Measurements from ENCODE around the gene KRTAP9-7.

Gene KRTAP9-7

DNA sequence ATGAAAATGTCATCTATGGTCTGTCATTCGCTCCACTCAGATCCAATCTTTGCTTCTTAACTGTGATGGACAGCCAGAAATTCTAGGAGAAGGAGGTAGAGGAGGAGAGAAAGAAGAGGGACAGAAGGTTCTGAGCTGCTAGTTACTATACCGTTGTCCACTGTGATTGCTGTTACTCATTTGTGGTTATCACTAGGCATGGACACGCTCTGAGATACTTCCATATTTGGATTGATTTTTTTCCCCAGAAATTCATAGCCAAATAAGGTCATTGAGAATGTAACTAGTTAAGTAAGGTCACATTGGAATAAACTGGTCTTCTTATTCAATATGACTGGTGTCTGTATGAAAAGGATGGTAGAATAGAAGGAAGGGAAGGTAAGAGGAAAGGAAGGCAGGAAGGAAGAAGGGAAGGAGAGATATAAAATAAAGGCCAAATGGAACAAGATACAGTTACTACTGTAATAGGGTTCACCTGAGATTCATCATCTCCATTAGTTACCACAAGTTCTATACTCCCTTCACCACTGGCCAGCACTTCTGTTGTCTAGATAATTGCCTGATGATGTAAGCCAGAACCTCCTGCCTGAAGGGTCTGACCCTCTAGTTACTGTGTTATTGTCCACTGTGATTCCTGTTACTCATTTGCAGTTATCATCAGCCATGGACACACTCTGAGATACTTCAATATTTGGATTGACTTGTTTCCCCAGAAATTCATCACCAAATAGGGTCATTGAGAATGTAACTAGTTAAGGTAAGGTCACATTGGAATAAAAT, 2.9 kb downstream of the KRTAP9-7 start:
- DNase-seq = no peak

DNA sequence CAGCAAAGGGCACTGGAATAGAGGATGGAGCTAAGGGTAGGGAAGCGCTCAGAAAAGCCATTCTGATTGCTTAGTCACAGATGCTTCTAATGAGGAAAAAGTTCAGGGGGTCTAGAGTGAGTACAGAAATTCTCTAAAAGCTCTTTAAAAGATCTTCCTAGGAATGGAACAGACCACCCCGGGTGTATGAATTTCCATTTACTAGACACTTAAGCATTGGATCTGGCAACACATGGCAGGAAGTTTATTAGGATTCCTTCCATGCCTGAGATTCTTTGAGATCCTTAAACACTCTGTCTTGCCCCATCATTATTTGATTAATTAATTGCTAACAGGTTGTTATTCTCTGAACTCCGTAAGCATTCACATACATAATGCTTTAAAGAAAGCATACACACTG, 8.5 kb downstream of the KRTAP9-7 start:
- DNase-seq = no peak

DNA sequence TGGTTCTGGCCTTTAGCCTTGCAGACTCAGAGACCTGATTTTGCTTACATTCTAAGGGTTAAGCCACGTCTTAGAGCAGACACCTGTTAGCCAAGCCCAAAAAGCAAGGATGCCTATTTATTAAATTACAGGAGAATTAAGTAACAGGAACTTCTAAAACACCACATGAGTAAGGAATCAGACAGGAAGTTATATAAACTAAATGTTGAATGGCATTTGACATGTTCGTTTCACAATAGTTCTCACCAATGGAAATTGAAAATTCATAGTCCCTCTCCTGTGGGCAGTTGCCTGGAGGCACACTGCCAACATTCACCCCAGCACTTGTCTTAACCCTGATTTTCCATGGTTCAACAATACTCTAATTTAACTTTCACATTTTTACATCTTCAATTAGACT, 9.0 kb downstream of the KRTAP9-7 start:
- no peak for DNase-seq

DNA sequence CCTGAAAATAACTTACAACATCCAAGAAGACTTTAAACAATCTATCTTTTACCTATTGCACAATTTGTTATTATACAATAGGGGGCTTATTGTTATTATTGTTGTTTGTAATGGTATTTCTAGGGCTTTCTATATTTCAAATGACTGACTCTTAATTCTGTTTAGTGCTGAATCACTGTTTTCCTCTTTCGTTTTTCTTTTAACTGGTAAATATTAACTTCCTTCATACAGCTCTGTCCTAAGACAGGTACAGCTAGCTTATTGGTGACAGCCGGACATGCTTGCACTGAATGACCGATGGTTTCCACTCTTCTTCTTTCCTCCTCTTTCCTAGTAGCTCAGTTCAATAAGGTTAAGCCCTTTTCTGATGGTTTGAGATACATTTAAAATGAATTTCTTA, 11.6 kb downstream of the KRTAP9-7 start:
- no peak for DNase-seq

DNA sequence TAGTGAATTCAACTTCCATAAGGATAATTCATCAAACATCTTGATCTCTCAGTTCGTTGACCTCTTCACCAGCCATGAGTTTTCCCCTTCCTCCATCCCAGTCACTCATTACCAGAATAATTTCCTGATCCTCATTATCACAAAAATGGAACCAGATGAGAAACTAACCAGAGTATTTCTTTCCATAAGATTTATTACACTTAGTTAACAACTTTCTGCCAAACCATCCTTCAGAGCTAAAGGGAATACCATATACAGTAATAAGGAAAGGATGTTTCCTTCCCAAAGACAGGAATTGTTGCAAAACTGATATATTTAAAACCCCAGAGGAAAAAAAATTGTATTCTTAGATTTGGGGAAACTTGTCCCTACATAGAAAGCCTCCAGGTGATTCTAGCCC, 18.5 kb downstream of the KRTAP9-7 start:
- DNase-seq = no peak

DNA sequence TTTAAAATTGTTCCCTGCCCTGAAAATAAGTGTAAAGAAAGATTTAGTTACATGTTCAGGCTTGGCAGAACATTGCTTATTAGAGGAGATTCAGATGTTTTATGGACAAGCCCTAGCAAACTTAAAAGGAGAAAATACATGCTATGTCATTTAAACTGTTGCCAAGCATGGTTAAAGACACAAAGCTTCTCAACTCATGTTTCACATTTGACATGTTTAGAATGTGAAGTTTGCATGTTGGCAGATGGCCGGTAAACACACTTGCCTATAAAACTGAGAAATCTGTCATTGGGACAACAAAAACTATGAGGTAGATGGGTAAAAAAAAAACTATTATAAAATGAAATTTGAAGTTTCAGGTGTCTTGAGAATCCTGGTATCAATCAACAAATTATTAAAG, 21.3 kb downstream of the KRTAP9-7 start:
- no peak for DNase-seq

DNA sequence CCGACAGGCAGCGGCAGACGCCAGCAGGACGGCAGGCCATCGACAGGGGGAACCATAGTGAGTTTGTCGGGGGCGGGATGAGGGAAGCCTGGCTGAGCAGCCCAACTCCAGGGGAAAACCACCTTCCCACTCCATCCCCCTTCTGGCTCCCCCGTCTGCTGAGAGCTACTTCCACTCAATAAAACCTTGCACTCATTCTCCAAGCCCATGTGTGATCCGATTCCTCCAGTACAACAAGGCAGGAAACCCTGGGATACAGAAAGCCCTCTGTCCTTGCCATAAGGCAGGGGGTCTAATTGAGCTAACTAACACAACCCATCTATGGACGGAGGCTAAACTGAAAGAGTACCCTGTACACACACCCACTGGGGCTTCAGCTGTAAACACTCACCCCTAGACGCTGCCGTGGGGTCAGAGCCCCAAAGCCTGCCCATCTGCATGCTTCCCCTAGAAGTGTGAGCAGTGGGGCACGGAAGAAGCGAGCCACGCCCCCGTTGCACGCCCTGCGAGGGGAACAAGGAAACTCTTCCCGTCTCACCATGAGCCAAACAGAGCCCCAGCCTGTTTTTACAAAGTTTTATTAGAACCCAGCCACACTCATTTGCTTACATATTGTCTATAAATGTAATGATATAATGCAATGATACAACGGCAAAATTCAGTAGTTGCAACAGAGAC, 23.1 kb downstream of the KRTAP9-7 start:
- no peak for DNase-seq

DNA sequence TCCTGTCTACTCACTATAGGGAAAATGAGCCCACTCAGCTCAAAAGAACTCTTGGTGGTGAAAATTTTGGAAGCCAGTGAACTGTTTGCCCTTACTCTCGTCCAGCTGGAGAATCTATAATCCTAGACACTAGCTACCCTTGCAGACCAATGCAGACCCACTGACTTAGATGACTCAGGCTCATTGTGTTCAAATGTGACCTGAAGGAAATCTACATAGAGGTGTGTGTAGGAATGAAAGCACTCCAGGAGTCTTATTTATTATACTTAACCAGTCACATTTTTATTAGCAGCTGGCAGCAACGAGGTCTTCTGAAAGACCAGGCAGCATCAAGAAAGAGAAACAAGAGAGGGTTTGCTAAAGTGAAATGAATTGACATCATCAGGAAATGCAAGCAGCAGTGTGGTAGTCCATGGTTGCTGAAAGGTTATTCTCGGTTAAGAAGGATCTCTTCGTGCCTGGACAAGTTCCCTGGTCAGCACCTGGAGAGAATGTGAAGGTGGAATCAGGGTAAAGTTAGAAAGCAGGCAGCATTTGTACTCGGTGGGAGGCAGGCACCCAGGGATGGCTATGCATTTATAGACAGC, 25.8 kb downstream of the KRTAP9-7 start:
- no peak for DNase-seq

DNA sequence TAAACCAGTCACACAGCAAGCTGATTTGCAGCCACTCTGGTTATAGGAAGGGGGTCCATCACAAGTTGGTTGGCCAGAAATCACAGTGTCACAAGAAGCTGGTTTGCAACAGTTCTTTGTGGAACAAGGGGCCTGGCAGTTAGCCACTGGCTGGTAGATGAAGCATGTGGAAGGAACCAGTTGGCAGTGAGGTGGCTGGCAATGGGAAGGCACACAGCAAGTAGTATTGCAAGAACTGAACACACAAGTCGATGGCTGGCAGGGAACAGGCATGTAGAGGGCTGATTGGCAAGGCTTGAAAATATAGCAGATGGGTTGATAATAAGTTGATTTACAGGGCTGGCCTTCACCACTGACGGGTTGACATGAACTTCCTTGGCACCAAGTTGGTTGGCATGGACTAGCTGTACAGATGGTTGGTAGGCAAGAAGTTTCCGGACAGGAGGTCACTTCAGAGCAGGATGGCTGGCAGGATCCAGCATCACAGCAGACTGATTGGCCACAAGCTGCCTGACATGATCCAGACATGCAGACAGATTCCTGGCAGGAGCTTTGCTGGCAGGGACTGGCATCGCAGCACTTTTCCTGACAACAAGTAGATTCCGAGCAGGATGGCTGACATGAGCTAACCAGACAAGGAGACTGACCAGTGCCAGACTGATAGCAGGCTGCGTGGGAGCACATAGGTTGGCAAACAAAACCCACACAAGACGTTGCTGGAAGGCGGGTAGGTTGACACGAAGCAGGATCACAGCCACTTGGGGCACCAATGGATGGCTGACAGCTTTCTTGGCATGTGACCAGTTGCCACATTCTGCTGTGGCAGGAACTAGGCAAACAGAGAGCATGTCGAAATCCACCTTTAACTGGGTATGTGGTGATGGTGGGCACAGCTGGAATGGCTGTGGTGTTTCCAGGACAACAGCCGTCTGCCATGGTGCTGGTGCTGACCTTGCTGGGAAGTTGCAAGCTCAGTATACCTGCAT, 26.7 kb downstream of the KRTAP9-7 start, which contains the start of gene KRTAP29-1:
KRTAP29-1 (minus strand) TSS at position 936 of the 986 bp plus-strand sequence; CDS start at position 936, 0 bp downstream.
- DNase-seq = no peak

DNA sequence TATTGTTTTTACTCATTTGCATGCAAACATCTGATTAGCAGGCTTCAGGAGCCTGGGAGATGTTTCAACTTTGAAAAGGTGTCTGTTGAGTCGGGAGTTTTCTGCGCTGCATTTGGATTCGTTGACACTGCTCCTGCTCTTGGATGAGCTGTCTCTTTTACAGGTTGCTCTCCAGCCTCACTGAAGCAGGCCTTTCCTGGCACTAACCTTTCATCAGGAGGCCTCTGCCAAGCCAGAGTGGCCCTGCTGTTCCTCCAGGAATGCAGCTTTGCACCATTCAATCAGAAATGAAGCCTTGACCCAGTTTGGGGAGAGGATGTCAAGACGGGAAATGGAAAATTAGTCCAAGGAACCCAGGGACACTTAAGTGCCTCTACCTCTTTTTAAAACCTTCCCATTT, 27.5 kb downstream of the KRTAP9-7 start:
- no peak for DNase-seq

DNA sequence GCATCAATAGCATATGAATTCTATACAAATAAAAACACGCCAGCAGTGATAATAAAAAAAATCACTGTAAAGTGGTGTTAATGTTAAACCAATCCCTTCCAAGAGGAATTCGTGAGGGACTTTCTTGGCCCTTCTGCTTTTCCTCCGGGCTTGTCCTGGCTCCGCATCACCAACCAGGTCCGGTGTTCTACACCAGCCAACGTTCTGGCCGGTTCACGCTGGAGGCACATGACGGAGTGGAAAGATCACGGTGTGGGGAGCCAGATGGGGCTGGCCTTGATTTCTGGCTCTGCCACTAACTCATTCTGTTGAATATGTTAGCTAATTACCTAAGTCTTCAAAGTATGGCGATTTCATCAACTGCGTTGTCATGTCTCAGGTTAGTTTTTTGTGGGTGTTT, 28.6 kb downstream of the KRTAP9-7 start:
- no peak for DNase-seq

DNA sequence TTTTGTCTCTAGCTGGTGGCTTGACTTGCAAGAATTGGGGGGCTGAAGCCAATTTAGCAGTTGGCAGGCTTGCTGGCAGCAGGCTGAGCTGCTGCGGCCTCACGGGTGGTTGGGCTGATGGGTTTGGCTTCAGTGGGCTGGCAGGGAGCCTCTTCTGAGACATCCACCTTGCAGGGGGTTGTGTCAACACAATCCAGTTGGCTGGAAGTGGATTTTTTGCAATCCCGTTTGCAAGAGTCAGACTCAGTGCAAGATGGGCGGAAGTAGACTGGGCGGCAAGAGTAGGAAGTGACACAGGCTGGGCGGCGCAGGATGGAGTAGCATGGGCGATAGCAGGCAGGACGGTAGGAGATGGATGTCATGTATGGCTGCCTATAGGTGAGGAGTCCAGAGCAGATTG, 32.1 kb downstream of the KRTAP9-7 start:
- no peak for DNase-seq

DNA sequence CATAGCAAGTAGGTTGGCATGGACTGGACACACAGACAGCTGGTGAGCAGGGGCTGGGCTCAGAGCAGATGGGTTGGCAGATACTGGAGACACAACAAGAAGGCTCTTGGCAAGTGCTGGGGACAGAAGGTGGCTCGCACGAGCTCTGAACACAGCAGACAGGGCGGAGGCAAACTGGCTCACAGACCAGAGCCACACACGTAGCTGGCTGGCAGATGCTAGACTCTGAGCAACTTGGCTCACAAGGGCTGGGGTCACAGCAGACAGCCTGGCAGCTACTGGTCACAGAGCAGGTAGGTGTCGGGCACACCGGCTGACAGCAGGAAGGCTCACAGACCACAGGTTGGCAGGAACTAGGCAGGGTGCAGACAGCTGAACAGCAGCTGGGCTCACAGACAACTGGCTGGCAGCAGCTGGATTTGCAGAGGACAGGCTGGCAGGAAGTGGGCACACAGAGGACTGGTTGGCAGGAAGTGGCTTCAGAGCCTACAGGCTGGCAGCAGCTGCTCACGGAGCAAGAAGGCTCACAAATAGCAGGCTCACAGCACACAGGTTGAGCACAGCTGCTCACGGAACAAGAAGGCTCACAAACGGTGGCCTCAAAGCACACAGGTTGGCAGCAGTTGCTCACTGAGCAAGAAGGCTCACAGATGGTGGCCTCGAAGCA, 32.9 kb downstream of the KRTAP9-7 start:
- peak; percentile 85 for DNase-seq

DNA sequence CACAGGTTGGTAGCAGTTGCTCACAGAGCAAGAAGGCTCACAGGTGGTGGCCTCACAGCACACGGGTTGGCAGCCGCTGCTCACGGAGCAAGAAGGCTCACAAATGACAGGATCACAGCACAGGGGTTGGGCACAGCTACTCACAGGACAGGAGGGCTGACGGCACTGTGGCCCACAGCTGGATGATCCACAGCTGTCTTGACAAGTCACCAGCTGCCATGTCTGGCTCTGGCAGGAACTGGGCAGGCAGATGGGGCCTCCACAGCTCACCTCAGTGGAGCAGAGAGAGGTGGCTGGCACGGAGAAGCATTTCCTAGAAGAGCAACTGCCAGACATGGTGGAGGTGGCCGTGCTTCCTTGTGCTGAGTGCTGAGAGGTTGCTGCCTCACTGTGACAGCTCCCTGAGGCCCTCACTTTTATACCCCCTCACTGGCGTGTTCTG, 33.4 kb downstream of the KRTAP9-7 start, which contains the start of gene KRTAP16-1:
KRTAP16-1 (minus strand) TSS at position 392 of the 442 bp plus-strand sequence; CDS start at position 336, 56 bp downstream.
- DNase-seq = peak; percentile 53

DNA sequence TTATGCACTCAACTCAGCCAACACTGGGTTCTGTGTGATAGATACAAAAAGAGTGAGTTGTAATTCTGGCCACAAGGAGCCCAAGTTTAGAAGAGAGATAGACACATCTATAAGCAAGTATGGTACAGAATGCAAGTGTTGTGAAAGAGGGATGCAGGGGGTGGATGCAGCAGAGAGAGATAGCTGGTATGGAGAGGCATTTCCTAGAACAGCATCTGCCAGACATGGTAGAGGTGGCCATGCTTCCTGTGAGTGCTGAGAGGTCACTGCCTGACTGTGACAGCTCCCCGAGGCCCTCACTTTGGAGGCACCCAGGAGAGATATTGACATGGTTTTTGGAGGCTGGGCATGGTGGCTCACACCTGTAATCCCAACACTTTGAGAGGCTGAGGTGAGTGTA, 35.6 kb downstream of the KRTAP9-7 start:
- no peak for DNase-seq

DNA sequence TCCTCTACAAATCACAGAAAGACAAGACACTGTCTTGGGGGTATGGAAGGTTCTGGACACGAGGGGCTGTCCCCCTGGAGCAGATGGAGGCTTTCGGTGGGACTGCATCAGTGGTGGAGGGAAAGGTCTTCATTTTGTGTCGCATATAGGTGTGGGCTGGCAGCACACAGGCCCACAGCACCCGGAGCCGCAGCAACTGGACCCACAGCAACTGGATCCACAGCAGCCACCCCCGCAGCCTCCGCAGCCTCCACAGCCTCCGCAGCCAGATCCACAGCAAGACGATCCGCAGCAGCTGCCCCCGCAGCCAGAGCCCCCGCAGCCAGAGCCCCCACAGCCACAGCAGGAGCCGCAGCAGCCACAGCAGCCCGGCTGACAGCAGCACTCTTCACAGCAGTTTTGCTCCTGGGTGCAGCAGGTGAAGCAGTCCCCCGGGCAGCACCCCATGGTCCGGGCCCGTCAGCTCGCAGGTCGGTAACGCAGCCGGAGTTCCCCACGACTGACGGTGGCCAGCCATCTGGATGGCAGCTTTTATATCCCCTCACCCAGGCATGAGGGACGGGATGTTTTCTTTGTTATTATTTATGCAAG, 39.8 kb downstream of the KRTAP9-7 start, which contains the start of gene KRTAP17-1:
KRTAP17-1 (minus strand) TSS at position 507 of the 591 bp plus-strand sequence; CDS start at position 447, 60 bp downstream.
- no peak for DNase-seq

DNA sequence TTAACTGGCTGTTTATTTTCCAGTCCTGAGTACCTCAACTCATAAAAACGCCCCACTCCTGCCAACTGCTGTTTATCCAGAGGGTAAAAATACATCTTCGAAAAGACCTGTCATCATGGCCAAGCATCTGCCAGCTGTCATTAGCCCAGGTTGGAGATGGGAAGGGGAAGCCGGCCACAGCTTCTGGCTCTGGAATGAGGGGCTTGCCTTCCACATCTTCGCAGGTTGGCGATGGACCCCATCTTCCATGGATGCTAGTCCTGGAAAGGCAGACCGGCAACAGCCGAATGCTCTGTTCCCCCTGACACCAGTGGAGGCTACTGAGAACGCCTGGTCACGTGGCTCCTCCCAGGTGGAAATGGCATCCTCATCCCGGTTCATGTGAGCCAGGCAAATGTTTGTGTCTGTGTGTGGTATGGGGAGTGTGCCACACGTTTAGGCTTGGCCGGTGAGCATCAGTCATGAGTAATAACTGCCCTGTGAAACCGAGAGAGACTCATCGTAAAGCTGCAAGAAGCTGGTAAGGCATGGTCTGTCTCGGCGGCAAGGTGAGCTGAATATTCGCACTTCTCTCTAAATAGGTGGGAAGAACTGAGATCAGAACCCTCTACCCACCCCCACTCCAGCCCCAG, 40.4 kb downstream of the KRTAP9-7 start:
- DNase-seq = no peak

DNA sequence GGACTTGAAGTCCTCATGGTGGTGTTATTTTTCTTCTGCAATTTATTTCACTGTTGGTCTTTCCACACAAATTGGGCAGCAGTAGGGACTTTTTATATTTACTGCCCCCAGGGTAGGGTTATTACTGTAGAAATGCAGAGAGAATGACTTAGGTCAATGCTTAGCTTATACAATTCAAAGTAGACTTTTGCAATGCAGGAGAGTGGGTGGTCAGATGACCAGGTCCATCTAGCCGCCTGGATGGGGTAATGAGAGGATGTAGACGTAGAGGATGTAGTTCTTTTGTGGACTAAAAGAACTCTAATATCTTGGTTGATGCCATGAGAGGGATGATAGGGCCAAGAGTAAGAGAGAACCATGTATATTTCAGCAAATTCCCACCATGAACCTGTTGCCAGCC, 42.7 kb downstream of the KRTAP9-7 start:
- DNase-seq = no peak

DNA sequence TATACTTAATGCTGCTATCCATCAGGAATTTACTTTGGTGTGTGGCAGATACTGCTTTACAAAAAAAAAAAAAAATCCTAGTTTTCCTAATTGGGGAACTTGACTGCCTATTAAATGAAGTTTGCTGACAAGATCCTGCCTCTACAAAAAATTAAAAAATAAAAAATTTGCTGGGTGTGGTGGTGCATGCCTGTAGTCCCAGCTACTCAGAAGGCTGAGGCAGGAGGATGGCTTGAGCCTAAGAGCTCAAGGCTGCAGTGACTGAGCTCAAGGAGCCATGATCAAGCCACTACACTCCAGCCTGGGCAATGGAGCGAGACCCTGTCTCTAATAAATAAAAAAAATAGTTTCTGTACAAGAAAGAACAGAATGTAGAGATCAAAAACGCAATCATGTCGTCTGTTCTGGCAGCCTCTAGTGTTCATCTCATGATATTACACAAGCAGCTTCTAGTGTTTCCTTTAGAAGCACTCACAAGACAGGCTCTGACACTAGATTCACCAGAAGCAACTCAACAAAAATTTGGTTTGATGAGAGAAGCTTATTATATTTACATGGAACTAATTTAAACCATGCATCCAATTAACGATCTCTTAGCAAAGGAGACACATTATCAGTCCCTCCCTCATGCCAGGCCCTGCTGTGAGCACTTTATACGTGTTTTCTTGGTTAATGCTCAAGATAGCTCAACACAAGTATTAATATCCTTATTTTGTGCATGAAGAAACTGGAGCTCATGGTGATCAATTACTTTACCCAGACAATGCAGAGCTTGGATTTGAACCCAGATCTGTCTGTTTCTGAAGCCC, 46.8 kb downstream of the KRTAP9-7 start:
- DNase-seq = peak; percentile 30

All from activated CD4-positive, alpha-beta T cell treated with anti-CD3 and anti-CD28 coated beads, Interleukin-2, Interleukin-6, amounts not matched to agents 100 ng/mL and 50 ng/mL, durations not matched to agents 16 hours and 8 hours (primary cell).